Measurements from ENCODE around the gene SMIM38.

The SMIM38 gene

DNA sequence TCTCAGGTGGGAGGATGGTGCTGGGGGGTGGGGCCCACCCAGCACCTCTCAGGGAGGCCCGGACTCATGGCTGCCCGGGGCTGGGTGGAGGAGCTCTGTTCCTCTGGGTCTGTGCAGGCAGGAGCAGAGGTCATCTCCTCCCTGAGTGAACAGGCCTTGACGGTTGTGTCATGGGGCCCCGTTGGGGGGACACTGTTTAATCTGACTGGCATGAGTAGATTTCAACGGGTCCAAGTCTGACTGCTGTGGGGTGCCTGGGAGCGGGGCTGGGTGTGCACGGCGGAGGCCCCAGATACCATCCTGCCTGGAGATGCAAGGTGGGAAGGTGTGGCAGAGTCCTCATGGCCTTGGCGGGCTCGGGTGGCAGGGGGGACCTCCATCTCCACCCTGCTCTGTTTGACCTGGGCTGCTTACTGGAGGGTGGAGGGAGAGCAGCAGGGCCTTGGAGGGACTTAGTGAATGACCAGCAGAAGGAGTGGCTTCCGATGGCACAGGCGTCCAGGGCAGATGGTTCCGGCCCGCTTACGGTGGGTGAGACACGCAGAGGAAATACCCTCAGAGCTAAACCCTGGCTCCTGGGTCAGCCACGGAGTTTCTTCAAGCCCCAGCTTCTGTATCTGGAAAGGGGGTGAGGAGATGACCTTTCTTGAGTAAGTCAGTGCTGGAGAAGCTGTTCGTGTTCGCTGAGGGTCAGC is 48.7 kb downstream of the SMIM38 start:
- H3K9me3 ChIP-seq = no peaks in the 10 kb centered on the region
- H3K36me3 ChIP-seq = no peaks in the 10 kb centered on the region
- no peaks in the 10 kb centered on the region for H3K4me1 ChIP-seq (ENCODE audit: control insufficient read depth in 1 of 2, insufficient read depth in 1 of 2, low read depth in 1 of 2, low read length in 1 of 2)
- no peak overlapping the region for H3K27ac ChIP-seq
- TF ChIP-seq, protein P1, sequence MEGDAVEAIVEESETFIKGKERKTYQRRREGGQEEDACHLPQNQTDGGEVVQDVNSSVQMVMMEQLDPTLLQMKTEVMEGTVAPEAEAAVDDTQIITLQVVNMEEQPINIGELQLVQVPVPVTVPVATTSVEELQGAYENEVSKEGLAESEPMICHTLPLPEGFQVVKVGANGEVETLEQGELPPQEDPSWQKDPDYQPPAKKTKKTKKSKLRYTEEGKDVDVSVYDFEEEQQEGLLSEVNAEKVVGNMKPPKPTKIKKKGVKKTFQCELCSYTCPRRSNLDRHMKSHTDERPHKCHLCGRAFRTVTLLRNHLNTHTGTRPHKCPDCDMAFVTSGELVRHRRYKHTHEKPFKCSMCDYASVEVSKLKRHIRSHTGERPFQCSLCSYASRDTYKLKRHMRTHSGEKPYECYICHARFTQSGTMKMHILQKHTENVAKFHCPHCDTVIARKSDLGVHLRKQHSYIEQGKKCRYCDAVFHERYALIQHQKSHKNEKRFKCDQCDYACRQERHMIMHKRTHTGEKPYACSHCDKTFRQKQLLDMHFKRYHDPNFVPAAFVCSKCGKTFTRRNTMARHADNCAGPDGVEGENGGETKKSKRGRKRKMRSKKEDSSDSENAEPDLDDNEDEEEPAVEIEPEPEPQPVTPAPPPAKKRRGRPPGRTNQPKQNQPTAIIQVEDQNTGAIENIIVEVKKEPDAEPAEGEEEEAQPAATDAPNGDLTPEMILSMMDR (IDR thresholded peaks at IDR 0.05) = no peak
- H3K4me3 ChIP-seq (ENCODE audit: low read depth in 1 of 2, low read length in 1 of 2) = no peak overlapping the region
- H3K27me3 ChIP-seq = no peaks in the 10 kb centered on the region

DNA sequence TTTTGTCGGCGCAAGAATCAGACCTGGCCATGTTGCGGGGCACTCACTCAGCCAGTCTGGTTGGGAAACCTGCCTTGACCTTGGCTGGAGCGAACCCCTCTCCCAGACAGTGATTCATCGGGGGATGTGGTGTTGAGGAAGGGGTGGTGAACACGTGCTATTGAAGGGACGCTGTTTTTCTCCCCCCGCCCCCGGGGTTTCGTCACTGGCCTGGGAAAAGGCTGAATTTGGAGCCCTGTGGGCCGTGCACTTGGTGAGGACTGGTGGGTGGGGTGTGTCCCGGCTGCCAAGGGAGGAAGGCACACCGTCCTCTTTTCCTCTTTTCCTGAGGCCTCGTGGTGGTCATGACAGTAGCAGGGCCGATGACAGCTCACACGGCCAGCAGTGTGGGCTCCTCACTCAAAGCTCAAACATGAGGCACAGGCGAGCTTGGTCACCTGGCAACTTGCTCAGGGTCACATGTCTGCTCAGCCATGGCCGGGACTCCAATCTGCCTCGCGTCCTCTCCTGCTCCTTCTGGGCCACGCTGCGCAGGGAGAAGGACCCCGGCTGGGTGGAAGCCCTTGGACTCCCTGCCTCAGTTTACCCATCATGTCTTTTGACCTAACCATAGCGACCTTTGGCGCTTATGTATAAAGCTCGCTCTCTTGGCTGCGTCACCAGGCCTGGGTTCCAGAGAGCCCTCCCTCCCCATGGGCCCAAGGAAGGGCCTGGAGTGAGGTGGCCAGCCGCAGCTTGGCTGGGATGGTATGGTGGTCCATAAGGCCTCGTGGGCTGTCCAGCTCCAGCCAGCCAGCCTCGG is 49.4 kb downstream of the SMIM38 start:
- TF ChIP-seq, protein P1 (IDR thresholded peaks at IDR 0.05) = no peak
- Histone ChIP-seq H3K27ac (no peak overlapping the region), H3K36me3 (no peaks in the 10 kb centered on the region), H3K4me3 (ENCODE audit: low read depth in 1 of 2, low read length in 1 of 2) (no peak overlapping the region), H3K9me3 (no peaks in the 10 kb centered on the region), H3K4me1 (ENCODE audit: control insufficient read depth in 1 of 2, insufficient read depth in 1 of 2, low read depth in 1 of 2, low read length in 1 of 2) (no peaks in the 10 kb centered on the region), H3K27me3 (no peaks in the 10 kb centered on the region)
